ENCODE results near the gene MVK.

Gene MVK

GRCh38 chr12:109631302-109631701 lies 57.7 kb downstream of the MVK start:
- H3K36me3 ChIP-seq (ENCODE audit: low read length), result no peaks in the 10 kb centered on the region
- no peak overlapping the region for H3K4me2 ChIP-seq (ENCODE audit: low read depth, low read length, poor library complexity, severe bottlenecking)
- no peaks in the 10 kb centered on the region for H3K9me2 ChIP-seq (replicated peaks; ENCODE audit: insufficient read depth, low read length)
- H3K9me3 ChIP-seq (ENCODE audit: insufficient read depth, low read length), result peaks cover 4% of the 10 kb centered on the region; the same call in 1 of the 2 replicates
- H2AFZ ChIP-seq (ENCODE audit: low read depth, low read length, severe bottlenecking), result no peak overlapping the region
- no peak overlapping the region for H3K27ac ChIP-seq (ENCODE audit: low read depth, low read length)
- H3K9ac ChIP-seq (ENCODE audit: low read length), result no peak overlapping the region
- H3K27me3 ChIP-seq (ENCODE audit: low read length), result no peaks in the 10 kb centered on the region
- no peaks in the 10 kb centered on the region for H4K20me1 ChIP-seq (ENCODE audit: low read depth, low read length)
- no peak overlapping the region for H3K4me3 ChIP-seq (ENCODE audit: insufficient read depth, low read length, poor library complexity, severe bottlenecking)
- no peaks in the 10 kb centered on the region for H3F3A ChIP-seq (ENCODE audit: insufficient read depth)
- TF ChIP-seq EZH2phosphoT487 (conservative IDR thresholded peaks at IDR 0.05; ENCODE audit: low read length), result no peak
- no peak for TF ChIP-seq CTCF (IDR thresholded peaks at IDR 0.05; ENCODE audit: insufficient read depth, low read length, poor library complexity, severe bottlenecking)
- no peaks in the 10 kb centered on the region for H3K79me2 ChIP-seq (ENCODE audit: insufficient read depth, low read length)

GRCh38 chr12:109631751-109632150 lies 58.2 kb downstream of the MVK start:
- Histone ChIP-seq H3K9me3 (ENCODE audit: insufficient read depth, low read length) (peaks cover 4% of the 10 kb centered on the region; the same call in 1 of the 2 replicates), H2AFZ (ENCODE audit: low read depth, low read length, severe bottlenecking) (no peak overlapping the region), H3F3A (ENCODE audit: insufficient read depth) (no peaks in the 10 kb centered on the region), H3K27ac (ENCODE audit: low read depth, low read length) (no peak overlapping the region), H3K4me2 (ENCODE audit: low read depth, low read length, poor library complexity, severe bottlenecking) (no peak overlapping the region), H3K36me3 (ENCODE audit: low read length) (no peaks in the 10 kb centered on the region), H3K4me3 (ENCODE audit: insufficient read depth, low read length, poor library complexity, severe bottlenecking) (no peak overlapping the region), H3K27me3 (ENCODE audit: low read length) (no peaks in the 10 kb centered on the region), H3K9me2 (replicated peaks; ENCODE audit: insufficient read depth, low read length) (no peaks in the 10 kb centered on the region), H3K9ac (ENCODE audit: low read length) (no peak overlapping the region), H3K79me2 (ENCODE audit: insufficient read depth, low read length) (no peaks in the 10 kb centered on the region), H4K20me1 (ENCODE audit: low read depth, low read length) (no peaks in the 10 kb centered on the region)
- TF ChIP-seq EZH2phosphoT487 (conservative IDR thresholded peaks at IDR 0.05; ENCODE audit: low read length), result no peak
- no peak for TF ChIP-seq CTCF (IDR thresholded peaks at IDR 0.05; ENCODE audit: insufficient read depth, low read length, poor library complexity, severe bottlenecking)

- no peak overlapping the region for H2AFZ ChIP-seq (ENCODE audit: low read depth, low read length, severe bottlenecking)
- no peak overlapping the region for H3K27ac ChIP-seq (ENCODE audit: low read depth, low read length)
- H3K9me2 ChIP-seq (replicated peaks; ENCODE audit: insufficient read depth, low read length), result no peaks in the 10 kb centered on the region
- H3K4me3 ChIP-seq (ENCODE audit: insufficient read depth, low read length, poor library complexity, severe bottlenecking), result no peak overlapping the region
- no peak overlapping the region for H3K4me2 ChIP-seq (ENCODE audit: low read depth, low read length, poor library complexity, severe bottlenecking)
- no peak overlapping the region for H3K9ac ChIP-seq (ENCODE audit: low read length)
- no peaks in the 10 kb centered on the region for H4K20me1 ChIP-seq (ENCODE audit: low read depth, low read length)
- TF ChIP-seq EZH2phosphoT487 (conservative IDR thresholded peaks at IDR 0.05; ENCODE audit: low read length) (no peak), CTCF (IDR thresholded peaks at IDR 0.05; ENCODE audit: insufficient read depth, low read length, poor library complexity, severe bottlenecking) (no peak)
- H3K9me3 ChIP-seq (ENCODE audit: insufficient read depth, low read length), result peaks cover 4% of the 10 kb centered on the region; the same call in 1 of the 2 replicates
- no peaks in the 10 kb centered on the region for H3F3A ChIP-seq (ENCODE audit: insufficient read depth)
- H3K36me3 ChIP-seq (ENCODE audit: low read length), result no peaks in the 10 kb centered on the region
- no peaks in the 10 kb centered on the region for H3K27me3 ChIP-seq (ENCODE audit: low read length)
- no peaks in the 10 kb centered on the region for H3K79me2 ChIP-seq (ENCODE audit: insufficient read depth, low read length)
Measured at GRCh38 chr12:109632342-109632741, 58.7 kb downstream of the MVK start.
